Stimulated activated CD4-positive, alpha-beta T cell treated with anti-CD3 and anti-CD28 coated beads, Interleukin-1b, Interleukin-23, amount 100 ng/mL, for 24 hours (primary cell): ENCODE measurements around the gene PRKN.
"Not testable (repeated sequence)": the region's sequence is repeated elsewhere in the genome, so short reads cannot be mapped to it uniquely, and the experiment has no call there.

ENCODE experiments used
- DNase-seq, 4 experiments: peaks; one replicate each; pipeline ENCODE4 v3.0.0-alpha.2; 2020; ENCODE audit warnings: low read depth in 4 of 4, low spot score in 1 of 4

The PRKN gene

GRCh38 chr6:161876231-161876630, 851.3 kb downstream of the PRKN start:
- DNase-seq: no peak

GRCh38 chr6:161870236-161870901, 857.2 kb downstream of the PRKN start:
- no peak for DNase-seq

DNA sequence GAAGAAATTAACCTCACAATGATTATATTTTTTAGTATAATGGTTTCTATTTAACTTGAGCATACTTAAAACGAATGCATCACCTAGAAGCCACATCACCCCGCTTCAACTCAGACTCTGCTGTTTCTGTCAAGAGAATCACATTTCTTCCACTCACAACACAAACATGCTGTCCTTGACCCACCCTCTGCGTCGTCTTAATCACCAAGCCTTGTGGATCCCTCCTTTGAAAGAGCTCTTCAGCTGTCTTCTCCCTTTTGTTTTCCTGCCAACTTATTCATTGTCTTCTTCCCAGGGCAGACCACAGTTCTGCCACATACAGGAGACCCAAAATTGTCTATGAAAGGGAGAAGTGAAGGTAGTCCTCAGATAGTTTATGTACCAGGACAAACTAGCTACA, 858.1 kb downstream of the PRKN start:
- DNase-seq: no peak

GRCh38 chr6:161866570-161866969, 861.0 kb downstream of the PRKN start:
- no peak for DNase-seq

DNA sequence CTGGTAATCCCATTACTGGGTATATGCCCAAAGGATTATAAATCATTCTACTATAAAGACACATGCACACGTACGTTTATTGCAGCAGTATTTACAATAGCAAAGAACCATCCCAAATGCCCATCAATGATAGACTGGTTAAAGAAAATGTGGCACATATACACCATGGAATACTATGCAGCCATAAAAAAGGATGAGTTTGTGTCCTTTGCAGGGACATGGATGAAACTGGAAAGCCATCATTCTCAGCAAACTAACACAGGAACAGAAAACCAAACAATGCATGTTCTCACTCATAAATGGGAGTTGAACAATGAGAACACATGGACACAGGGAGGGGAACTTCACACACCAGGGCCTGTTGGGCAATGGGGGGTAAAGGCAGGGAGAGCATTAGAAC, 866.5 kb downstream of the PRKN start:
- not testable (repeated sequence) for DNase-seq

DNA sequence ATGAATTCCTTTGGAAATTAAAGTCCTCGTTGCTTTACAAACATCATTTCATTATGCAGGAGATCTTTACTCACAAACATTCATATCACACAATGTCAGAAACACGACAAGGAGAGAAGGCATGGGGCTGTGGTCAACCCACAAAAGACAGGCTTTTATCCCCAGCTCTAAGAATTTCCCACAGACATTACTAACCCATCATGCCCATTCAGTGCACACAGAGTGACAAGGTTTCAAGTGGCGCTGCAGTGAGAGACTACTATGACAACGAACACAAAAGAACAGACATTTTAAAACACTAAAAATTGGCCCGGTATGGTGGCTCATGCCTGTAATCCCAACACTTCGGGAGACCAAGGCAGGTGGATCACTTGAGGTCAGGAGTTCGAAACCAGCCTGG, 873.9 kb downstream of the PRKN start:
- no peak for DNase-seq

- DNase-seq: not testable (repeated sequence)
Measured at GRCh38 chr6:161851486-161851885, 876.1 kb downstream of the PRKN start.

DNA sequence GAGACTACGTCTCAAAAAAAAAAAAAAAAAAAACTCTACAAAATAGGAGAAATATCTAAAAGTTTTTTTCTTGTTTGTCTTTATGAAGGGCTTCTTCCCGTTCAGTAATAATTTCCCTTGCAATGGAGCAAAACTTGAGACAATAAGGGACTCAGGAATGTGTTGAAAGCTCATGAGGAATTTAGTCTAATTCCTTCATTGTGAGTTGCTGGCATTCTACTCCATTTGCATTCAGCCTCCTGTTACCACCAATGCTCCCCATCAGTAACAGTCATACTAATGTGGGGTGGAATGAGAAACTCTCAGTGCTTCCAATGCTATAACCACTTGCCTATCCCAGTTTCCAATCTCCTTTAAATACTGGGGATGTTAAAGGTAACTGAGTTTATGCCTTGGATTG, 877.0 kb downstream of the PRKN start:
- no peak for DNase-seq

- DNase-seq: no peak
Measured at GRCh38 chr6:161847628-161848027, 879.9 kb downstream of the PRKN start.

DNA sequence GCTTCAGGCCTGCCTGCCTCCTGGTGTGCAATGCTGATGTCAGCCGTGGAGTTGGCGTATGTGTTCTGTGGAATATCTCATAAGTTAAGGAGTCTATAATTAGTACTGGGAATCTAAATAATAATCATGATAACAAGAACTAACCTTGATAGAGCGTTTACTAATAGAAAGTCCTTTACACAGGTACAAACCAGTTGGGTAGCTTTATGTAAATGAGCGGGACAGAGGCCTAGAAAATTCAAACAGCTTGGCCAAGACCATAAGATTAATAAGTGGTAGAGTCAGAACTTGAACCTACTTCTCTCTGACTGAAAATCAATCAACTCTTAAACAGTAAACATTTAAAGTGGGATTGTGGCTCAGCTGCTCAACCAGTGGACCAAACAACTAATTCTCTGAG, 882.8 kb downstream of the PRKN start:
- DNase-seq: no peak

DNA sequence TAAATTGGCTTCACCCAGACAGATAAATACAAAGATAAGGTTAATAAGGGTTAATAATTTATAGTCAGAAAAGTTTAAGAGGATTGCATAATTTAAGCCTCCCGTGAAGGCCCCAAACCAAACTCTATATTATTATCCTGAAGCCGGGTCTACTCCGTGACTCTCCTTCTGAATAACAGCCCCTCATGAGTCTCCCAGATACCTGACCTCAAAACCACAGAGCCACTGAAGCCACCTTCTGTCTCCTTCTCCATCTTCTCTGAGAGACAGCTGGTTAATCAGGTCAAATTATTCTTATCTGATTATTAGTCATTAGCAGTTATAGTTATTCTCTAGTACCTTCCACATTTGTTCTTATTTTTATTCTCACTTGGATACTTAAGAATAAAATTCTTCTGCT, 884.5 kb downstream of the PRKN start:
- no peak for DNase-seq

- no peak for DNase-seq
Measured at GRCh38 chr6:161840380-161840779, 887.2 kb downstream of the PRKN start.

- DNase-seq: no peak
Measured at GRCh38 chr6:161838306-161839035, 889.1 kb downstream of the PRKN start.

- no peak for DNase-seq
Measured at GRCh38 chr6:161837854-161838253, 889.7 kb downstream of the PRKN start.

DNA sequence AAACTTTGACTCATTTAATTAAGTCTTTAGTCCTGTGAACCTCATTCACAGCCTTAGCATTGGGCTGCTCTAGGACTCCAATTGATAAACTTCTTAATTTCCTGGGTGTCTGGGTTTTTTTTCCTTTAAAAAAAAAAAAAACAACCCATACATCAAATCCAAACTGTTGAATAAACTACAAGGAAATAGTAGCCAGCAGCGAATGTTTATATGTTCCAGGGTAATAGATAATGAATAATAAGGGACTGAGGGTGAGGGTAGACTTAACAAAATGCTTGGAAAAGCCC, 890.2 kb downstream of the PRKN start:
- no peak for DNase-seq

GRCh38 chr6:161836643-161837448, 890.7 kb downstream of the PRKN start:
- DNase-seq: no peak

DNA sequence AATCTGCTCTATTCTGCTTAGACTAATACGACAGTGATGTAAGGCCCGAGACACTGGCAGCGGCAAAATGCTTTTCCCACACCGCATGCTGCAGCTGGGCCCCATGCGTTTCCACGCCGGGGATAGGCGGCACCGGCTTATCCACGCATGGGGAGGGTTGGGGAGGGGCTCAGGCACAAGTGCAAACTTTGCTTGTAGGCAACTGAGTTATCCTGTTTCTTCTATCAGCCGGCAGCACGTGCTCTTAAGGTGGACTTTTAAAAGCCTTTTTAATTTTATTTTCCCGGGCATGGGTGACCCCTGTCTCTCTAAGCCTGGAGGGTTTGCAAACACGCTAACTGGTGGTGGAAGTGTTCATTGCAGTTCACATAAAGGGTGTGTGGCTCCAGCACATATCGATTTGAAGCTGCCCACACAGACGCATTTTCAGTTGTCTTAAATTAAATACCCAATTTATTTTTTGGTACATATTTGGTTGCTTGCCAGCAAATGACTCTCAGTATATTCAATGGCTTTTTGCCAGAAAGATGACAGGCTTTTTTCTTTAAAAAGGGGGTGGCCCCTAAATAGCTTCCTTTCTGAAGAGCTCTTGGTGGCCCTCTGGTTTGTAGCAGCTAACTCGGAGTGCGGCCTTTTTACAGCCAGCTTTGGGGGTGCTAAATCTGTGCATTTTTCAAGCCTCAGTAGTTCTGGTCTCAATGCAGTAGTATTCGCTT, 891.9 kb downstream of the PRKN start:
- no peak for DNase-seq

- no peak for DNase-seq
Measured at GRCh38 chr6:161834426-161834825, 893.1 kb downstream of the PRKN start.

DNA sequence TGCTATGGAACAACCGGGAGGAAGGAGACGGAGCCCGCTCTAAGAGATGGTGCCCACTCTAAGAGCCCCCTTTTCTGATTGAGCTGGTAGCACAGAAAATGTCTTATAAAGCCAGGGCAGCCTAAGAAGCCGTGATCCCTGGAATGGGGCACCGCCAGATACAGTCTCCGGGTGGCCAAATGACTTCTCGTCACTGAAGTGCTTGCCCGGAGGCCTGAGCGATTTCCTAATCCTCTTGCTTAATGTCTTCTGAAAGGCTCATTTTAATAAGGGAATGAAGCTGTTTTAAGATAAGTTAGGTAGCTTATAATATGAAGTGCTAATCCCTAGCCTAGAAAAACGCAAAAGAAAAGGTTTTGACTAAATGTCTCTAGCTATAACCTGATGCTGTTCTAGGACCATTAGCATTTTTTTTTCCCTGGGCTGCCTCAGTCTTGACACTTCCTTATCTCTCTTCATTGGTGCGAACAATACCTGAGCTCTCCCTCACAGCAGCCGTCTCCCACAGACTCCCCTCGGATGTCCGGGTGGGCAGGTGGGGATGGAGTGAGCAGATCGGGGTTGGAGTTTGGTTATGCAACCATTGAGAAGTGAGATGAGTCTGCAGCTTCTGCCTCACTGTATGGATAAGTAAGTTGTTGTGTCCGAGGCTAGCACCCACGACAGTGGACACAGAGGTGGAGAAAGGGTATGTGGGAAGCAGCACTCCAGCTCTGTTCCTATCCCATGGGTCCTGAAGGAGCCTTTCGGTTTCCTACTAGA, 894.3 kb downstream of the PRKN start:
- DNase-seq: no peak

- no peak for DNase-seq
Measured at GRCh38 chr6:161832622-161833021, 894.9 kb downstream of the PRKN start.
